SK-N-SH treated with all-trans-retinoic acid at 6 μM for 48 hours (cell line): Measurements from ENCODE around the gene TSPAN9.

Experiments used
- ARNTL ChIP-seq: fragments of 450-650 bp; formaldehyde crosslinking; IDR thresholded peaks from 2 replicates; pipeline ENCODE4 v1.5.0; 2020; ENCODE audit warnings: low read depth, mild to moderate bottlenecking, moderate library complexity, borderline replicate concordance
- BACH2 ChIP-seq: fragments of 250-450 bp; sonication (Bioruptor Pico); IDR thresholded peaks from 2 replicates; pipeline ENCODE4 v1.9.0; 2021; ENCODE audit warnings: mild to moderate bottlenecking, borderline replicate concordance
- CSRNP3 ChIP-seq: fragments of 250-450 bp; sonication (Bioruptor Pico); IDR thresholded peaks from 2 replicates; pipeline ENCODE4 v1.5.1; 2021; ENCODE audit warnings: mild to moderate bottlenecking, moderate library complexity
- ISL1 ChIP-seq: fragments of 250-450 bp; sonication (Bioruptor Pico); IDR thresholded peaks from 2 replicates; pipeline ENCODE4 v2.1.2; 2022; ENCODE audit warnings: mild to moderate bottlenecking, moderate library complexity
- PPARA ChIP-seq: fragments of 250-450 bp; sonication (Bioruptor Pico); IDR thresholded peaks from 2 replicates; pipeline ENCODE4 v1.5.0; 2020; ENCODE audit warnings: mild to moderate bottlenecking, borderline replicate concordance
- RARB ChIP-seq: fragments of 250-450 bp; sonication (Bioruptor Pico); IDR thresholded peaks from 2 replicates; pipeline ENCODE4 v1.8.0; 2021; ENCODE audit warnings: mild to moderate bottlenecking, moderate library complexity
- TOX ChIP-seq: fragments of 250-450 bp; sonication (Bioruptor Pico); IDR thresholded peaks from 2 replicates; pipeline ENCODE4 v1.8.0; 2021; ENCODE audit warnings: mild to moderate bottlenecking, moderate library complexity, borderline replicate concordance
- ZFP3 ChIP-seq: fragments of 250-450 bp; sonication (Bioruptor Pico); IDR thresholded peaks from 2 replicates; pipeline ENCODE4 v1.5.0; 2020; ENCODE audit warnings: mild to moderate bottlenecking, moderate library complexity
- ZFP30 ChIP-seq: fragments of 450-650 bp; formaldehyde crosslinking; IDR thresholded peaks from 2 replicates; pipeline ENCODE4 v1.5.0; 2022; ENCODE audit warnings: mild to moderate bottlenecking, moderate library complexity
- ZNF8 ChIP-seq: fragments of 450-650 bp; formaldehyde crosslinking; IDR thresholded peaks from 2 replicates; pipeline ENCODE4 v1.5.0; 2020; ENCODE audit warnings: mild to moderate bottlenecking, moderate library complexity

DNA sequence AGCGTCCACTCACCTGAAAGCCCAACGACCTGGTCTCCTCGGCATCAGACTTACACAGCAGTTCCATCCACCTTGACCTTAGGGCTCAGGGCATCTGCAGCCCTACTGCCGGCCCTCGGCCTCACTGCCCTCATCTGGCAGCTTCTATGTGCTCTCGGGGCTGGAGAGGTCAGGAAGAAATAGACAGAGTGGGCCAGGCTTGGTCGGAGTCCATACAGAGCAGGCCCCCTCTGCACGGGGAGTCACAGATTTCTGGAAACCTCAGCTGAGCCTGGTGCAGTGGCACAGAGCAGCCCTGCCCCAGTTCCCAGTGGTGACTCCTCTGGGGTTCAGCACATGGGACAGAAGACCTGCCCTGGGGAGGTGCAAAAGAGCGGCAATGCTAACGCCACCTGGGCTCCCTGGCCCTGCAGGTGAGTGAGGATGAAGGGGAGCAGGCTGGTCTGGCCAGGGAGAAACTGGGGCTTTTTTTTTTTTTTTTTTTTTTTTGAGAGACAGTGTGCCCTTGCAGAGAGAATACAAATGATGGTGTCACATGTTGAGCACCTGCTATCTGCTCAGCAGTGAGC, 223.7 kb downstream of the TSPAN9 start:
- TF ChIP-seq ISL1 (CRISPR knock-in tag): no peak
- no peak for TF ChIP-seq TOX (CRISPR knock-in tag)
- no peak for TF ChIP-seq ARNTL (CRISPR knock-in tag)
- TF ChIP-seq ZFP30: no peak
- TF ChIP-seq BACH2 (CRISPR knock-in tag): no peak
- no peak for TF ChIP-seq CSRNP3 (CRISPR knock-in tag)
- no peak for TF ChIP-seq PPARA (CRISPR knock-in tag)
- no peak for TF ChIP-seq ZNF8
- TF ChIP-seq ZFP3 (CRISPR knock-in tag): no peak
- no peak for TF ChIP-seq RARB
